Thoracic aorta (tissue), 2 donors: Measurements from ENCODE around the gene COX14. TPM values are rescaled to one million over a fixed set of nuclear protein-coding genes. Genes with fewer than 3 reads are reported as not detected.

Source experiments
- ATAC-seq: fragments of 150-250 bp; one replicate; pipeline ENCODE4 v1.8.0; 2017; ENCODE audit warnings: low read depth; ENCODE audit not compliant: insufficient number of reproducible peaks, low FRiP score
- DNase-seq: peaks from one replicate; pipeline ENCODE4 v3.0.0-alpha.2; 2020; ENCODE audit warnings: low spot score
- H3K27ac ChIP-seq, 2 donors: fragments of 200-600 bp; sonication (generic); 1 replicate in 1 of 2; 2 replicates in 1 of 2; pipeline ENCODE4 v1.5.1; 2016; ENCODE audit warnings: mild to moderate bottlenecking in 2 of 2, moderate library complexity in 2 of 2
- H3K27me3 ChIP-seq: fragments of 200-600 bp; sonication (generic); replicated peaks from 2 replicates; pipeline ENCODE4 v1.6.0; 2016; ENCODE audit warnings: mild to moderate bottlenecking; ENCODE audit not compliant: insufficient read depth
- H3K36me3 ChIP-seq: fragments of 200-600 bp; sonication (generic); one replicate; pipeline ENCODE4 v1.5.1; 2016
- H3K4me1 ChIP-seq, 2 donors: fragments of 200-600 bp; sonication (generic); 1 replicate in 1 of 2; 2 replicates in 1 of 2; pipeline versions ENCODE4 v1.5.1 to v1.6.0; 2016; ENCODE audit warnings: low read depth in 2 of 2, mild to moderate bottlenecking in 1 of 2; ENCODE audit not compliant: control insufficient read depth in 1 of 2
- H3K4me3 ChIP-seq: fragments of 200-600 bp; sonication (generic); 2 replicates; pipeline ENCODE4 v1.5.1; 2016; ENCODE audit warnings: mild to moderate bottlenecking
- H3K9me3 ChIP-seq: fragments of 200-600 bp; sonication (generic); 2 replicates; pipeline ENCODE4 v1.5.1; 2016
- total RNA-seq, 2 donors: library from RNA; depleted of rRNA; stranded (reverse); fragments of >200 nt; gene quantifications; one replicate each; pipeline versions ENCODE4 v1.1.0 to v1.2.3, GENCODE V29; 2016
- TF ChIP-seq, protein P1 (sequence below): fragments of 200-600 bp; sonication (generic); IDR thresholded peaks from one replicate; pipeline ENCODE4 v1.5.1; 2019; ENCODE audit warnings: antibody characterized with exemption

Gene COX14
- total RNA-seq, 2 donors from 2014 or later: 50.8 to 57.2 TPM

DNA sequence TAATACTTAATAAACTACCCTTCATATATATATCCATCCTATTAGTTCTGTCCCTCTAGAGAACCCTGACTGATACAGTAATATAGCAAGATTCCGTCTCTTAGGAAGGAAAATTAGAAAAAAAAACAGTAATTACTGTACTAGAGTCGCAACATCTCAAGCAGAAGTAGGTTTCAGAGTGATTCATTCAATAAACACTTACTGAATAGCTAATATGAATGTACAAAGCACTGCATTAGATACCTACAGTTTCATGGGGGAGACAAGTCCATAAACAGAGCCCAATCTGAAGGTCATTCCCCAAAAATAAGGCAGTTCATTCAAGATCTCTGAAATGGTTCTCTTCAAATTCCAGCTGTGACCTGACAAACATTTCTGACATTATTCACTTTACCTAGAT is 45.2 kb downstream of the COX14 start:
- Histone ChIP-seq H3K9me3 (no peaks in the 10 kb centered on the region), H3K27ac (no peak overlapping the region), H3K4me1 (peaks cover 0 to 16% of the 10 kb centered on the region in 2 donors), H3K27me3 (no peaks in the 10 kb centered on the region), H3K4me3 (no peak overlapping the region), H3K36me3 (no peaks in the 10 kb centered on the region)
- ATAC-seq (no peak), DNase-seq (no peak)
- TF ChIP-seq, protein P1, sequence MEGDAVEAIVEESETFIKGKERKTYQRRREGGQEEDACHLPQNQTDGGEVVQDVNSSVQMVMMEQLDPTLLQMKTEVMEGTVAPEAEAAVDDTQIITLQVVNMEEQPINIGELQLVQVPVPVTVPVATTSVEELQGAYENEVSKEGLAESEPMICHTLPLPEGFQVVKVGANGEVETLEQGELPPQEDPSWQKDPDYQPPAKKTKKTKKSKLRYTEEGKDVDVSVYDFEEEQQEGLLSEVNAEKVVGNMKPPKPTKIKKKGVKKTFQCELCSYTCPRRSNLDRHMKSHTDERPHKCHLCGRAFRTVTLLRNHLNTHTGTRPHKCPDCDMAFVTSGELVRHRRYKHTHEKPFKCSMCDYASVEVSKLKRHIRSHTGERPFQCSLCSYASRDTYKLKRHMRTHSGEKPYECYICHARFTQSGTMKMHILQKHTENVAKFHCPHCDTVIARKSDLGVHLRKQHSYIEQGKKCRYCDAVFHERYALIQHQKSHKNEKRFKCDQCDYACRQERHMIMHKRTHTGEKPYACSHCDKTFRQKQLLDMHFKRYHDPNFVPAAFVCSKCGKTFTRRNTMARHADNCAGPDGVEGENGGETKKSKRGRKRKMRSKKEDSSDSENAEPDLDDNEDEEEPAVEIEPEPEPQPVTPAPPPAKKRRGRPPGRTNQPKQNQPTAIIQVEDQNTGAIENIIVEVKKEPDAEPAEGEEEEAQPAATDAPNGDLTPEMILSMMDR: no peak

DNA sequence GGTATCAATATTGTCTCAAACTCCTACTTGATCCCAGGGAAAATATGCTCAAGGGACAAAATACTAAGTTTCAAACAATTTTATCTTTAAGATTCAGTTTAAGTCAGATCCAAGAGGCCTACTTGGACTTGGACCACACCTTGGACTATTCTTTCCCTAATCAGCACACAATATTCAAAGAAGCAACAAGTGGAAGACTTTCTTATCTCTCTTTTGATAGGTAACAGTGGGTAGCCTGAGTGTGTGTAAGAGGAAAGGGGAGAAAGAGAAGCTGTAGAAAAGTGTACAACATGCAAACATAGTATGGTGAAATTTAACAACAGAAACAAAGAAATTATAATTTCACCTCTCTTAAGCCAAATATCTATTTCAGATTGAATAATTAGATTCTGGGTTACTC is 48.6 kb downstream of the COX14 start:
- ATAC-seq: no peak
- H3K27me3 ChIP-seq: no peaks in the 10 kb centered on the region
- no peaks in the 10 kb centered on the region for H3K36me3 ChIP-seq
- TF ChIP-seq, protein P1: no peak
- DNase-seq: no peak
- no peaks in the 10 kb centered on the region for H3K9me3 ChIP-seq
- peaks cover 0 to 43% of the 10 kb centered on the region in 2 donors for H3K4me1 ChIP-seq
- no peak overlapping the region for H3K4me3 ChIP-seq
- H3K27ac ChIP-seq: no peak overlapping the region

DNA sequence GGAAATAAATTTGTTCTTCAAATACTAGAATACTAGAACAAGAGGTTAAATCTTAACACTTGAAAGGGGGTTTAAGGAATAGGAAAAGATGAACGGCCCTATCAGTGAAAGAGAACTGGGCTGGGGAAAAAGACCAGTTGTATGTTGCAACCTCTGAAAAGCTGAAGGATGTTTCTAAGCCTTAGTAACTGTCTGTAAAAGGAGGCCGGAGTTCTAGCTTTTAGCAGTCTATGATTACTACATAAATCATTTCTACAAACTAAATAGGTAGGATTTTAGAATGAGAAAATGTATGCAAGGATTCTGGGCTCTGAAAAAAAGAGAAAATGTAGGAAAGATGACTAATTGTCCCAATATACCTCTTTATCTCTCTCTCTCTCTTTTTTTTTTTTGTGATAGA is 50.2 kb downstream of the COX14 start:
- DNase-seq (no peak), ATAC-seq (no peak)
- H3K36me3 ChIP-seq: no peaks in the 10 kb centered on the region
- H3K27me3 ChIP-seq: no peaks in the 10 kb centered on the region
- H3K27ac ChIP-seq: no peak overlapping the region
- no peak overlapping the region for H3K4me3 ChIP-seq
- TF ChIP-seq, protein P1: no peak
- H3K4me1 ChIP-seq: peaks cover 0 to 46% of the 10 kb centered on the region in 2 donors
- H3K9me3 ChIP-seq: no peaks in the 10 kb centered on the region

DNA sequence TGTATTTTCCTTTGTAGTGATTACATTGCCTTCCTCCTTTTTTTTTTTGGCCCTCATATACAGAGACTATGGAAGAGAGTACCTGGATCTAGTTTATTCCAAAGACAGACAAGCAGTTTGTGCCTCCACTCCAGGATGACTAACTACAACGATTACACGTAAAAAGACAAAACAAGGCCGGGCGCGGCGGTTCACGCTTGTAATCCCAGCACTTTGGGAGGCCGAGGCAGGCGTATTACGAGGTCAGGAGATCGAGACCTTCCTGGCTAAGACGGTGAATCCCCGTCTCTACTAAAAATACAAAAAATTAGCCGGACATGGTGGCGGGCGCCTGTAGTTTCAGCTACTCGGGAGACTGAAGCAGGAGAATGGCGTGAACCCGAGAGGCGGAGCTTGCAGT is 52.9 kb downstream of the COX14 start:
- DNase-seq: no peak

DNA sequence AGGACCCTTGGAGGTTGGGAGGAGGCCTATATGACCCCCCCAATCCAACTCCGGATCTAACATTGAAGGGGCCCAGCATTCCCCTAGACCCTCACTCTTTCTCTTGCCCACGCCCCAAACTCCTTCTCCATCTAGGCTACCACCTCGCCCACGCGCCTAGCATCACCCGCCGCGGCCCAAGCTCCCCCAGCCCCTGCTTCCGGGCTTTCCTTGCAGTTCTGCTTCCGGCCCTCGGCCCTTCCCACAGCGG is 54.7 kb downstream of the COX14 start:
- no peaks in the 10 kb centered on the region for H3K9me3 ChIP-seq
- TF ChIP-seq, protein P1: no peak
- no peak for ATAC-seq
- no peaks in the 10 kb centered on the region for H3K36me3 ChIP-seq
- DNase-seq: no peak
- H3K4me1 ChIP-seq: peaks cover 0 to 36% of the 10 kb centered on the region in 2 donors
- peak overlapping the region; percentile 99 for H3K4me3 ChIP-seq
- peak overlapping the region; percentile 96 to 97 for H3K27ac ChIP-seq
- H3K27me3 ChIP-seq: no peaks in the 10 kb centered on the region

More for the DNA sequence above, 52.9 kb downstream of the COX14 start:
- TF ChIP-seq, protein P1: no peak
- Histone ChIP-seq H3K27me3 (no peaks in the 10 kb centered on the region), H3K4me1 (peaks cover 0 to 43% of the 10 kb centered on the region in 2 donors), H3K27ac (no peak overlapping the region), H3K9me3 (no peaks in the 10 kb centered on the region), H3K4me3 (no peak overlapping the region), H3K36me3 (no peaks in the 10 kb centered on the region)
- no peak for ATAC-seq
